GM18499 (cell line): ENCODE data around the gene GPR37L1.

Source experiments
- ATAC-seq: cut with Tn5 transposase; IDR thresholded peaks from one replicate; pipeline ENCODE4 v1.9.1; 2021; ENCODE audit warnings: moderate number of reproducible peaks; ENCODE audit not compliant: insufficient read depth, unreplicated experiment

Gene GPR37L1

DNA sequence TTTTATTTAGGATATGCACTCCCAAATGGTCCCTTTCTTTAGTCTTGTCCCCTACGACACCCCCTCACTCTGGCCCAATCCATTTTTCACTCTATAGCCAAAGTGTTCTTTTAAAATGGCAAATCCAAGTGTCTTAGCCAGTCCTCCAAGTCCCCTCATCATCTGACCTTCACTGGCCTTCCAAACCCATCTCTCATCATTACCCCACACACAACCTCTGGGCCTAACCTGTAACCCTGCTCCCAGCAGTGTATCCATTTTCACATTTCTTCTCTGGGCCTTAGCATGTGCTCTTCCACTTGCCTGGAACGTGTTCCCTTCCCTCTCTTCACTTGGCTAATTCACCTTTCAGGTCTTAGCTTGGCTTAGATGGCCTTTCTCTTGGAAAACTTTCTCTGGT lies 28.3 kb downstream of the GPR37L1 start:
- no peak for ATAC-seq

DNA sequence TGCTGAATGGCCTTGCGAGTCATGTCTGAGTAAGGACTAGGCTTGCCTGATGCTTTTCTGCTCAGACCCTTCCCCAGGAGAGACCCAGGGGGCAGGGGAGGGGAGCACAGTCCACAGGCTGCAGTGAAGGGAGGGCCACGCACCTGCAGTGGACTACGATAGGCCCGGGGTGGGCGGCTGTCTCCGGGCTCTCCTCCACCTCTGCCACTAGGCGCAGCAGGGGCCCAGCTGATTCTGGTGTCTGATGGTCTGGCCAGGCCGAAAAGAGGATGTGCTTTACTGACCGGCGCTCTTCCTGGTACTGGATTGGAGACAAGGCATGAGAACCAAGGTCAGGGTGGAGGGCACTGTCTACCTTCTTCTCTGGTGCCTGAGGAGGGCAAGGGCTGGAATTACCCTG lies 29.7 kb downstream of the GPR37L1 start:
- no peak for ATAC-seq

DNA sequence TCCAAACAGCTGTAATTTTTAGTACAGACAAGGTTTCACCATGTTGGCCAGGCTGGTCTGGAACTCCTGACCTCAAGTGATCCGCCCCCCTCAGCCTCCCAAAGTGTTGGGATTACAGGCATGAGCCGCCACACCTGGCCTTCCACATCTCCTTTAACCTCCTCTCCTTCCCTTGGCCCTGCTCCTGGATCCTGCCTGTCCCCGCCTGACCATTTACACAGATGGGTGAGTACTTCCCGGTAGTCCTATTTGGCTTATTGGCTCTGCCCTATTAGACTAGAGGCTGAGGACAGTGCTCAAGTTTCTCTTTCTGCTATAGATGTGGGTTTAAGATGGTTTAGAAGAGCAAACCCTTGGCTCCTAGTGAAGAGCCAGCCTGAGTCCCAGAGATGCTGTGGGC lies 30.6 kb downstream of the GPR37L1 start:
- ATAC-seq: no peak

DNA sequence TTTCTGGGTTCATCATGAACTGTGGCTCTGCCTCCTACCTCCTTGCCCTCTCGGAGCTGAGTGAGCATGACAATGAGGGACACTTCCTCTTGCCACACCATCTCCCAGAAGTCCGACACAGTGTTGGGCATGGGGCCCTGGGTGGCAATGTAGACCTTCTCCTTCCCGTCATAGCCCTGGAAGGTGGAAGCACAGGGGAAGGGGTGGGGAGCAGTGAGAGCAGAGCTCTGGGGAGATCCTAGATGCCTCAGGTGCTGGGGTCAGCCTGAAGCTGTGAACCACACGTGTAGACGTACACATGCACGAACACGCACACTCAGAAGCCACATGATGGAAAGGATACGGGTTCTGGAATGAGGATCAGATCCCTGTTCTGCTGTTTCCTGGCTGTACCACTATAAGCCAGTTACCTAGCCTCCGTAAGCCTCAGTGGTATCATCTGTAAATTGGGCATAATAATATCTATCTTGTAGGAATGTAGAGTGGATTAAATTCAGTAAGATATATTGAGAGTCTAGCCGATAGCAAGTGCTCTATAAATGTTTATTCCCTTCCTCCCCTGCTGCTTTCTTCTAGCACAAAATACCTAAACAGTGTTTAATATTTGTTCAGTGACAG lies 31.5 kb downstream of the GPR37L1 start:
- ATAC-seq: no peak

DNA sequence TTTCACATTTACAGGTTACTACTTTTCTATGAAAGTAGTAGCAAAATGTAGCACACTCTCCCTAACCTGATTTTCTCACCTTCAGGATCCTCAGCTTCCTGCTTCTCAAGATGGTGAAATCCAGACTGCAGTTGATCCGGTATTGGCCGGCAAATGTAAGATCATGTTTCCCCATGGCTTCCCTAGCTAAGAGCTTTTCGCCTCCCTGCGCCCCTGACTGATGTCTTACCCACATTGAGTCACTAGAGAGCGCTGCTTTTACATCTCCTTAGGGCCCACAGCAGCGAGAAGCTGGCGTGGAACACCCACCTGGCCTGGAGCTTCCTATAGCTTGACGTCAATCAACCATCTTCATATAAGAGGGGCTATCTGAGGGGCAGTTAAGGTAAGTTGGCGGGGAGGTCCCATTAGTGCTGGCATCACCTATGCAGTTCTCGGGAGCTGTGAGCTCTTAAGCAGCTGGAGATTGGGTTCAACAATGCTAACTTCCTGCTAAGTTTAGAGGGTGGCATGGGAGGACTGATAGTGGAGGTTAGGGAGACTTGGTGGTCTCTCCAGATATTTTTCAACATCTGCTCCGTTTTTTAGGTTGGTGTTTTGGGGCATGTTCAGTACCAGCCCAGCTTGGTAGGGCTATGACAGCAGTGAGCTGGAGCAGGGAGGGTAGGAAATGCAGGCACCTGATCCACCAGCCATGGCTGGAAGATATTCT lies 32.2 kb downstream of the GPR37L1 start:
- ATAC-seq: no peak

DNA sequence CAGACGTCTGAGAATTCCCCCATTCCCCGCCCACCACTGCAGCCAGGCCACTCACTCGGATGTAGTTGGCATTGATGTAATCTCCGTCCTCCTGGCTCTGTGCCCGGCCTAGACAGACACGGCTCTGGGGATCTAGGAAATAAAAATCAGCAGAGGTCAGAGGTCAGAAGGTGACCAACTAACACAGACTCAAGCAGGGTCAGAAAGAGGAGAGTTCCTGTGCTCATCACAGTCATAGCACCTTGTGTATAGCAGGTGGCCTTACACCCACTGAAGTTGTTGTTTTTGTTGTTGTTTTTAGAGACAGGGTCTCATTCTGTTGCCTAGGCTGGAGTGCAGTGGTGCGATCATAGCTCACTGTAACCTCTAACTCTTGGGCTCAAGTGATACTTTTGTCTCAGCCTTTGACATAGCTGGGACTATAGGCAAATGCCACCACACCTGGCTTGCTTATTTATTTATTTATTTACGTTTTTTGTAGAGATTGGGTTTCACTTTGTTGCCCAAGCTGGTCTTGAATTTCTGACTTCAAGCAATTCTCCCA lies 32.8 kb downstream of the GPR37L1 start:
- ATAC-seq: no peak

DNA sequence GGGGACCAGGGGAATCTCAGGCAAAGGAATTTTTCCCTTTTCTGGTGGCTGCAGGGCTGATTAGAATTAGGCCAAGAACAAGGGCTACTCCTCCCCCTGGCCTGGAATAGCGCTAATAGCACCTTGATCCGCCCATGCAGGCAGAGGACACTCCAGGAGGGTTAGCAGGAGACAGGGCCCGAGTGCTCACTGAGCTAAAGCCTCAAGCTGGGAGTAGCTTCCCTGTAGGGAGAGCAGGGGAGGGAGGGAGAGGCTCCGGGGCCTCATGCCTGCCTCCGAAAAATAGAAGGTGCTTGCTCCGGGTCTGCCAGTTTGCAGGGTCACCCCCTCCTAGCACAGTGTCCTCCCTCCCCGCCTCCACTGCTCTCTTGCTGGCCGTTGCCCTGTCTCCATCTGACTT lies 33.9 kb downstream of the GPR37L1 start:
- no peak for ATAC-seq

DNA sequence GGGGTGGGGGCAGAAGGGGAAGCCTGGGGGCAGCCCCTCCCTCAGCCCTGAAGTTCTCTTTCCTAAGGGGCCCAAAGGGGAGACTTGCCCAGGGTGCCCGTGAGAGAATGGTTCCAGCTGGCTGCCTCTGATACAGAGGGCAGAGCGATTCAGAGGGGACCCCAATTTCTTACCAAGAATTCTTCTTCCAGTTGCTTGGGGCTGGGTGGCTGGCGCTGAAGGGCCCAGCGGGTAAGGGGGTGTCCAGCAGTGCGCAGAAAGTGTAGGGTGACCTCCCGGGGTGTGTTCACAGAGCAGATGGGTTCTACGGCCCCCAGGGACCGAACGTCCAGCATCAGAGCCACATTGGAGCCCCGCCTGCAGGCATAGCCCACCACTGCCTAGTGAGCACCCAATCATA lies 35.2 kb downstream of the GPR37L1 start:
- ATAC-seq: no peak

DNA sequence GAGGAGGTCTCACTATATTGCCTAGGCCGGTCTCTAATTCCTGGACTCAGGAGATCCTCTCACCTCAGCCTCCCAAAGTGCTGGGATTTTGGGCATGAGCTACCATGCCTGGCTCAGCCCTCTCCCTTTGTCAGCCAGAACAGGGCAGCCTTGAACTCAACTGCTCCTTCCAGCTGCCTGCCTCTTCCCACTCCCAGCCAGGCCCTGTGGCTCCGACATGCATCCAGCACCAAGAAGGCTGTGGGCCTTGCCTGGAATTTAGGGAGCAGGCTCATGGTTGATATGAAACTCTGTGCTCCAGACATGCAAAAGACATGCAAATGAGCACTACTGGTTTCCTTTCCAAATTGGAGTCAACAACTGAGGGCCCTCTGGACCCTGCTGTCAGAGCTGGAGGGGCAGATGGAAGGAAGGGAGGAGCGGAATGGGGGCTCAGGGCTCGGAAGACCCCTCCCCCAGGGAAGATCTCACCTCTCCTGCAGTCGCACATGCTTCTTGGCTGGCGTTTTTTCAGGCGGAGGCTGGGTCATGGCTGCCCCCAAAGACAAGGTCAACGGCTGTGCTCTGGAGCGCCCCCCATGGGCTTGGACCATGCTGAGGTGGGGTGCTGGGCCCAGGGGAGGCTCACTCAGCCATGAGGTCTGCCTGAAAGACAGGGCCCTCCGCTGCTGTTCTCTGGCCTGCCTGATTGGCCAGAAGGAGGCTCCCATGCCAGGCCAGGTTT lies 36.3 kb downstream of the GPR37L1 start:
- no peak for ATAC-seq

DNA sequence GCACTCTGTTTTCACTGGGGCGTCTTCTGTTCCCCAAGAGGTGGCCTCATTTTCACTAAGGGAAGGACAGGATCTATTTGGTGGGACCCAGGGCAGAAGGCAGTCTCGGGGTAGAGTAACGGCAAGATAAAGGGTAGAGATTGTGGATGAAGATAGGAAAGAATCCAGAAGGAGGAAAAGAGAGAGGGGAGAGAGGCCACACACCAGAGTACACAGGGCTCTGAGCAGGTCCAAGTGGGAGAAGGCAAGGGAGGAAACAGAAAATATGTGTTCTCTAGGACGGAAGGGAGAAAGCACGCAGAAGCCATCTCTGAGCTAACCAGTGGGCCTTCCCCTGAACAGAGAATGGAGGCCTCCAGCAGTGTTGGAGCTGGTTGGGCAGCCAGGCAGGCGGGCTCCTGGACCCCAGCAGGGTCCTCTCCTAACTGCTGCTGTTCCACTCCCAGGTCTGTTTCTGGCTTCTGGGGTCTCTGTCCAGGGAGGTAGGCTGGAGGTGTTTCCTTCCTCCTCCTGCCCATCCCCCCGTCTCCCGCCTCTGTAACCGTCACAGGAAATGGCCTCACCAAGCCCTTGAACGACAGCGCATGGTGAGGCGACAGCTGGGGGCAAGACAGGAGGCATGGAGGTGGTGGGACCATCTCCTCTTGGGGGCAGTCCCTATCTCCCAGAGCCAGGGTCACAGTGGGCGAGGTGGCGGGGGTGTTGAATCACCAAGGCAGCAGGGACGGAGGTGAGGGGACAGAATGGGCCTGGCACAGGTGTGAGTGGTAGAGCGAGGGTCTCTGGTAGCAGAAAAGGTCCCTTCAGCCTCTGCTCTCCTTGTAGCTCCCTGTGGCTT lies 37.0 kb downstream of the GPR37L1 start:
- ATAC-seq: no peak

DNA sequence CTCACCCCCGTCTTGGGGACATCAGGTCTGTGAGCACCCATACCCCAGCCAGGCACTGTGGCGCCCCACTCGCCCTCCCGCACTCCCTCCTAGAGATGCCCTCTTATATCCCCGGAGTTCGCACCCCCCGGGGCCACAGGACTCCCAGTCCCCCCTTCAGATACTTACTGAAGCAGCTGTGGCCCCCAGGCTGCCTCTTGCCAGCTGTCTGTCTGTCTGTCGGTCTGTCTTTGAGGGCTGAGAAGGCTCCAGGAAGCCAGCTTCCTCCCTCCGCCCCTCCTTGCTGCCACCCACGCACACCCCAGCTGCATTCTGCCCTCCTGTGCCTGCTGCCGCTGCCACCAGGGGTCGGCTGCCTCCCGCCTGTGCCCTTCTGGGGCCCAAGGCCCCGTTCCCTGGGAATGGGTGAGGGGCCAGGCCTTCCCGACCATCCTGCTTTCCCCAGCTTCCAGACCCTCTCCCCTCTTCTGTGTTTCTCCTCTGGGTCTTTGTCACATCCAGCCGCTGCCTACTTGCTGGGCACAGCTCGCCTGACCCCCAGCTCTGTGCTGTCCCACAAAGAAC lies 37.7 kb downstream of the GPR37L1 start, which contains the start of gene PTPN7:
TSS of gene PTPN7 (minus strand) at position 226 of the 564 bp plus-strand sequence. CDS start 1,200 bp downstream, outside the sequence.
- ATAC-seq: no peak

DNA sequence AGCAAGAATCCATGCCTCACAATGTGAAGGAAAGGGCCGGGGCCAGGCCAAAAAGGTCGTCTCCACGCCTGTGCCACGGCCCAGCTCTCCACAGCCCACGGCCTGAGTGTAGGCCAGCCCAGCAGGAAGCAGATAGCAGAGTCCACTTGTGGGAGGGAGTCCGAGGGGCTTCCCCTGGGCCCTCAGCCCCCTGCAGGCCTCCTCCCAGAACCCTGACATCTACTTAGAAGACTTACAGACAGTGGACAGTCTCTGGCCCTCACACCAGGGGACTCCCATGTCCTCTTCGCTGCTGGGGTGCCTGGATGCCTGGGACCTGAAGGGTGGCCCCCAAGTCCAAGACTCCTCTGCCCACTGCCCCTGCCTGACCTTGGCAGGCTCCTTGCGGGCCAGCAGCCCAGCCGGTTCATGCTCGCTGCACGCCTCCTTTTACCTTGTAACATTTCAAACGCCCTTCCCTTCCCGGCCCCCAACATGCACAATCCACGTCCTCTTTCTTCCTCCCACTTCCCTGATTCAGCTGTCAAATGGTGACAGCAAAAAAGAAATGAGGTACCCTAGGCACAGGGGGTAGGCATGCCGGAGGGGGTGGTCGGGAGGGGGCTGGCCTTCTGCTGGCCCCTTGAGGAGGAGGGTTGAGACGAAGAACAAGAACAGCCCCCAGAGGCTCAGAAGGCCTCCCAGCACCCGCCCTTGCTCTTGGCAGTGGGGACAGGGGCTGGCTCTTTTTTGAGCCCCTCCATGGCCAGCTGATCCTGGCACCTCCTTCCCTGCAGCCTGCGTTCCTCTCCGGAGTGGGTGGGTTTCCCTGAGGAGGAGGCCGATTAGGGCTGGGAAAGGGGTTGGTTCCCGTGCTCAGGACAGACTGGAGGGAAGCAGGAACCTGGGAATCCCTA lies 38.7 kb downstream of the GPR37L1 start:
- ATAC-seq: no peak

DNA sequence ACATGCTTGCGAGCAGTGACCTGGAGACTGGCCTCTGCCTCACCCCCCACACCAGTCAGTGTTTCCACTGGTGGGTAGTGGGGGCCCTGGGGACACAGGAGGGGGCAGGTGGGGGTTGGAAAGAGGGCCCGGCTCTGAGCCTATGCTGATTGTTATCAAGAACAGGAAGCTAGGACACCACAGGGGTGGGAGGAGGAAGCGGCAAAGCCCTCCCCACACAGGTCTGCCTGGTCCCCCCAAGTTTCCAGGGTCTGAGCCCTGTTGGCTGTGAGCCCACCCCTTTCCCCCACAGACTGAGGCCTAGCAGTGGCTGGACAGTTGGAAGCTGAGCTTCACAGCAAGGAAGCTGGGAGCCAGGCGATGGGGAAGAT lies 39.3 kb downstream of the GPR37L1 start:
- ATAC-seq: no peak

DNA sequence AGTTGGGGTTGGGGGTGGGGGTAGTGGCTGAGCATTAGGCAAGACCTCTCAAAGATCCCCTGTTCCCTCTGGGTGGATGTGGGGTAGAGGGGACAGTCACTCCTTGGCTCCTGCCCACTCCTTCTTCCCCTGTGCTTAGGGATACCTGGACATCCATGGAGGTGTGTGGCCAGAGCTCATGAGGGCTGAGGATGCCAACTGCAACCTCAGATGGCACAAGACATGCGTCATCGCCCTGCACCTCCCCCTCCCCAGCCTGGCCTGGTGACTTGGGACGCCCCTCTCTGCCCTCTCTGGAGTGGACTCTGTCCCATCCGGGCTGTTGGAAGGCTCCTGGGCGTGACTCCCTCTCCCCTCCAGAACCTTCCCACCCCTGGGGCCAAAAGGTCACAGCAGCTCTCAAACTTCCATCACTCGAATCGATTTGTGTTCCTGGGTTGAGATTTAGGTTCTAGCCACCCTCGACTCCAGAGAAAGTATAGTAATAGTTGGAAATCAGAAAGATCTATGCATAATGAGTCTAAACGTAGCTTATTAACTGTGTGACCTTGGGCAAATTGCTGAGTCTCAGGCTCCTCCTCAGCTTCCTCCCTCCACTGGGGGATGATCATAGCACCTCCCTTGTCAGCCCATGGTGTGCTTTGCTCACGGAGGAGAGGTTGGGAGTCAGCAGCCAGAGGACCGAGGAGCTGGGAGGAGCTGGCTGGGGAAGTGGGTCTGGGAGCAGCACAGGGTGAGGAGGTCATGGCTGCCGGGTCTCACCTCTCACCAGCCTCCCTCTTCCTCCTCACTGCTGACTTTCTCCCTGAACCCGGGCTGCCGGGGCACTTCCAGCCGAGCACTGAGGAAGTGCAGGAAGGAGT lies 39.9 kb downstream of the GPR37L1 start:
- no peak for ATAC-seq

DNA sequence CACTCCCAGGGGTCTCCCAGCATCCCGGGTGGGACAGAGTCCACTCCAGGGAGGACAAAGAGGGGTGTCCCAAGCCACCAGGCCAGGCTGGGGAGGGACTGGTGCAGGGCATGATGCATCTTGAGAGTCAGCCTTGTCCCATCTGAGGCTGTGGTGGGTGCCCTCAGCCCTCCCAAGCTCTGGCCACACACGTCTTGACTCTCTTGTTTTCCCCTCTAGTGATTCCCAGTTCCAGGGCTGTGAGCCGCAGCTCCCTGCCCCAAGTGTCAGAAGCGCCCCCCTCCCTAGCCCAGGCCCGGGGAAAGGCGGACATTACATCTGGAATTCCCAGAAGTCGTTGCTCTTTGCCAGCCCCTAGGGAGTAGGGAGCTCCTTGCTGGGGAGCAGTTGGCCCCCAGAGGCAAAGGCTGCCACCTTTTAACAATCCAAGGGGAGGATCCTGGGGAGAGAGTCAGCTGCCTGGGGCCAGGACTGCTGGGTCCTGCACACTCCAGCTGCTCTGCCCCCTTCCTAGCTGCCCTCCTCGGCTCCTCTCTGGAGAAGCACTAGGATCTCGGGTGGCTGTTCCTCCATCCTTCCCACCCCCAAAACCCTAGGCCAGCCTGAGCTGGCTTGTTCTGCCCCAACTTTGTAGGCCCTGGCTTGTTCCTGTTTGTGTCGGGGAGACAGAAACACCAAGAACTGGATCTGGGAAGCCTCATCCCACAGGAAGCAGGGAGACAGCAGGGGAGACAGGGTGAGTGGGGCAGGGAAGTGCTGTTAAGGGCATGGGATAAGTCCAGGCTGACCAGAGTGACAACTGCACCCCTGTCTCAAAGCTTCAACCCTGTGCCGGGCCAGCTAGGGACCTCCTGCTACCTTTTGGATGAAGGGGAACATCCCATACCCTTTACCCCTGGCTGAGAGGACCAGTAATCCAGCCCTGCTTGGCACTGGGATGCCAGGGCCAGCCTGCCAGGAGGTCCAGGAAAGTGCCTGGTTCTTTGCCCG lies 40.9 kb downstream of the GPR37L1 start:
- ATAC-seq: no peak

DNA sequence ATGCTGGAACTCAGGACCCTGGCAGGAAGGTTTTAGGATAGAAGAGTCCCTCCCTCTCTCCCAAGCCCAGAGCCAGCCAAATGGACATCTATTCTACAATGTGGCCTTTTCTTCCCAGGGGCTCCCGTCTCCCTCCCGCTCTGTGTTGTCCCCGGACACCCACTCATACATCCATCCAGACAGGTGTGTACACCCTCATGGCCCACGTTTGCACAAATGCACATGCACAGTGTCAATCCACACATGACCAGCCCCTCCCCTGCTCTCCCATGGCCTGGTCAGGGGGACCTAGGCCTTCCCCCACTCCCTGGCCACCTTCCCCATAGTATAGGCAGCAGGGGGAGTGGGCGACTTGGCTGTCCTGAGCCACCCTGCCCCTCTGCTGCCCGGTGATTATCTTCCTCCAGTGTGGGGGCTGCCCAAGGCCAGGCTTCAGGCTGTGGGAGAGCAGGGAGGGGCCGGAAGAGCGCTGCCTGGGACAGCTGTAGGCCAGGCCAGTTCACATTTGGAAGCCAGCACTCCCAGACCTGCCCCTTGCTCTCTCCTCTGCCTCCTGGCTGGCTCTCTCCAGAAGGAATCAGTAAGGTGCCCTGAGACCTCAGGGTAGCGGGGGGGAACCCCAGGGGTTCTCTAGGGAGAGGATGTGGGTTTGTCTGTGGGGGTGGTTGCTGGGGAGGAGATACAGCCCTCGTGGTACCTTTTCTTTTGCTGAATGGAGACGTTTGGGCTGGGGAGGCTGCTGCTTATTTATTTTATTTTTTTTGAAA lies 41.7 kb downstream of the GPR37L1 start:
- ATAC-seq: no peak
